Heart right ventricle (tissue), 16 donors: ENCODE data around the gene CT47A1. TPM values are rescaled to one million over a fixed set of nuclear protein-coding genes. Genes with fewer than 3 reads are reported as not detected.
"Not testable (repeated sequence)": the region's sequence is repeated elsewhere in the genome, so short reads cannot be mapped to it uniquely, and the experiment has no call there.

ENCODE experiments used
- ATAC-seq, 8 donors: fragments of 200-7000 bp; cut with Tn5 transposase; one replicate each; pipeline ENCODE4 v1.9.1; 2020; ENCODE audit warnings: mild to moderate bottlenecking in 8 of 8, moderate library complexity in 8 of 8, moderate number of reproducible peaks in 1 of 8
- DNase-seq, 2 donors: peaks; one replicate each; pipeline ENCODE4 v3.0.0-alpha.2; 2020
- H3K27ac ChIP-seq, 10 donors: fragments of 200-600 bp; sonication (generic) in 2 of 10; one replicate each; pipeline versions ENCODE4 v1.5.0 to v1.8.0; 2020 to 2022; ENCODE audit warnings: mild to moderate bottlenecking in 3 of 10
- H3K27me3 ChIP-seq, 7 donors: fragments of 200-600 bp; one replicate each; pipeline ENCODE4 v1.8.0; 2021 to 2022; ENCODE audit warnings: mild to moderate bottlenecking in 2 of 7
- H3K36me3 ChIP-seq, 9 donors: fragments of 200-600 bp; sonication (generic) in 1 of 9; one replicate each; pipeline versions ENCODE4 v1.5.0 to v1.8.0; 2020 to 2022; ENCODE audit warnings: mild to moderate bottlenecking in 2 of 9
- H3K4me1 ChIP-seq, 9 donors: fragments of 200-600 bp; sonication (generic) in 1 of 9; one replicate each; pipeline versions ENCODE4 v1.5.0 to v1.8.0; 2020 to 2022; ENCODE audit warnings: mild to moderate bottlenecking in 4 of 9
- H3K4me3 ChIP-seq, 10 donors: fragments of 200-600 bp; sonication (generic) in 2 of 10; one replicate each; pipeline versions ENCODE4 v1.5.0 to v1.8.0; 2020 to 2022; ENCODE audit warnings: mild to moderate bottlenecking in 7 of 10, moderate library complexity in 2 of 10
- H3K9me3 ChIP-seq, 11 donors: fragments of 200-600 bp in 10 of 11; sonication (generic) in 2 of 11; one replicate each; pipeline versions ENCODE4 v1.5.0 to v1.8.0; 2013 to 2022; ENCODE audit warnings: mild to moderate bottlenecking in 2 of 11, control low read depth in 1 of 11, moderate library complexity in 1 of 11
- WGBS, 2 donors: extraction: QIAGEN DNeasy Blood & Tissue Kit; methylation state at CpG; one replicate each; pipeline ENCODE4 v1.1.7; 2013; ENCODE audit warnings: inconsistent platforms in 1 of 2; 5-methylcytosine and 5-hydroxymethylcytosine counted together
- intact Hi-C, 10 donors: fragments of 100-400 bp; cut with DNase I; formaldehyde crosslinking; loops; one replicate each; pipeline versions ENCODE4 v1.11.1 to v1.14.2; 2022
- long read RNA-seq, 3 donors: library from polyadenylated mRNA; unstranded; transcript quantifications; one replicate each; pipeline ENCODE4 v2.0.0, GENCODE V29; 2020 to 2021
- polyA plus RNA-seq, 2 donors: library from polyadenylated mRNA; stranded (reverse); fragments of 200-250 nt; gene quantifications; one replicate each; pipeline ENCODE4 v1.2.3, GENCODE V29; 2013
- total RNA-seq, 10 donors: library from RNA; stranded (reverse); fragmentation: NEBNext Ultra II Directional in 3 of 10; extraction: Animal tissue kit (Norgen Biotek cat#: 25700) in 3 of 10; gene quantifications; one replicate each; pipeline versions ENCODE4 v1.2.1 to v1.2.4, GENCODE V29; 2021 to 2023
- TF ChIP-seq, protein P1 (sequence below), 9 donors: fragments of 200-600 bp; sonication (generic) in 2 of 9; IDR thresholded peaks; one replicate each; pipeline versions ENCODE4 v1.5.0 to v1.8.0; 2021 to 2022; ENCODE audit warnings: antibody characterized with exemption in 9 of 9, mild to moderate bottlenecking in 5 of 9, moderate library complexity in 1 of 9
- donor health status: Arrhythmogenic right ventricular cardiomyopathy.
- donor health status: ischemic (EF 13 %, LVEDD 7.1; RV severe dilation, severe dysfunction).
- donor health status: healthy with polysubstance abuse.
- donor health status: DM: no; HTN: yes; CAD: no.
- donor health status: DM: no; HTN: no; CAD: no.
- donor health status: ischemic (EF 25% LVEDD 6.9; RV normal size, moderate dysfunction).
- donor health status: ischemic (EF 25% LVEDD 5.7; RV mildly dilated, moderate dysfunction).
- donor health status: healthy.
- donor health status: DM: yes; HTN: yes; CAD: no.
- donor health status: Ischemic cardiomyopathy.
- donor health status: ischemic (EF 35%, LVEDD 5.7; RV mildly dilated, moderate dysfunction).
- donor health status: nonischemic (EF 11% LVEDD 7.7; RV severe dilation, severe dysfunction).
- donor health status: DM: yes; HTN: yes; CAD: no.
- donor health status: PGD.
- donor health status: ischemic (EF 29% LVEDD 5.4; RV normal size, mild dysfunction).
- donor health status: nonischemic (EF 23%, LVEDD 6.1; RV moderate dilation, normal function).

CT47A1 gene
- total RNA-seq = not detected
- polyA plus RNA-seq = not detected
- long read RNA-seq, donor 1 = 0 reads
- long read RNA-seq, donor 2 = 0 reads
- long read RNA-seq, donor 3 = 0 reads

DNA sequence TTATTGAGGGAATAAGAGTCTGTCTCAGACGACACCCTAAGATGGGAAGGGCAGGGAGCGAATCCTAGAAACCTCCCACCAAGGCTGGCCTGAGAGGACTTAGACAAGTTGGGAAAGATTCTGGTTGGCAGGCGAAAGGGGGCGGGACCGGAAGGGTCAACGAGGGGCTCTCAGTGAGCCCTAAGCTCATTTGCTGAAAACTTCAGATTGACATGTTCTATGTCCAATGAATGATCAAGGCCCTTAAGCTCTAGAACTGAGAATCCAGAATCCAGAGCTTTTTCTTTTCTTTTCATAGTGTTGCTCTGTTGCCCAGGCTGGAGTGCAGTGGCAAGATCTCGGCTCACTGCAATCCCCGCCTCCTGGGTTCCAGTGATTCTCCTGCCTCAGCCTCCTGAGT, at the start of gene CT47A1:
Gene CT47A1, minus strand, starts transcription at position 101 of the 400 bp plus-strand sequence. CDS start 231 bp downstream, outside the sequence.
- H3K36me3 ChIP-seq, intact Hi-C loops, H3K4me1 ChIP-seq, H3K4me3 ChIP-seq, DNase-seq, H3K27me3 ChIP-seq, H3K9me3 ChIP-seq, H3K27ac ChIP-seq, ATAC-seq: not testable (repeated sequence)
- no CpG with 5 or more reads among the region's 8 CpGs for WGBS, 2 donors

DNA sequence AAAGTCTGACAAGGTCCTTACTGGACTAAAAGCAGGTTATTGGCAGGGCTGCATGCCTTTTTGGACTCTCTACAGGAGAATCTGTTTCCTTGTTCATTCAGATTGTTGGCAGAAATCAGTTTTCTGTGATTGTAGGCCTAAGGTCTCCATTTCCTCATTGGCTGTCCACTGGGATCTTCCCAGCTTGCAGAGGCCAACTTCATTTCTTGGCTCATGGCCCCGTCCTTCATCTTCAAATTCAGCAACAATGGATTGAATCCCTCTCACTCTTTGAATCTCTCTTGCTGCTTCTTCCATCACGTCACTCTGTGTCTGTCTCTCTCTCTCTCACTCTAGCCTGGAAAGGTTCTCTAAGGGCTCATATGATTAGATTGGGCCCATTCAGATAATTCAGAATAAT, 47.0 kb upstream of the CT47A1 start:
- peaks cover 0 to 6% (median 0%) of the 10 kb centered on the region in 7 donors for H3K27me3 ChIP-seq
- ATAC-seq (no peak), DNase-seq (no peak)
- H3K27ac ChIP-seq = no peak overlapping the region
- WGBS, 2 donors = 20 to 55% methylated on average over 2 of the region's 2 CpGs
- no peaks in the 10 kb centered on the region for H3K36me3 ChIP-seq
- no peaks in the 10 kb centered on the region for H3K9me3 ChIP-seq
- TF ChIP-seq, protein P1, sequence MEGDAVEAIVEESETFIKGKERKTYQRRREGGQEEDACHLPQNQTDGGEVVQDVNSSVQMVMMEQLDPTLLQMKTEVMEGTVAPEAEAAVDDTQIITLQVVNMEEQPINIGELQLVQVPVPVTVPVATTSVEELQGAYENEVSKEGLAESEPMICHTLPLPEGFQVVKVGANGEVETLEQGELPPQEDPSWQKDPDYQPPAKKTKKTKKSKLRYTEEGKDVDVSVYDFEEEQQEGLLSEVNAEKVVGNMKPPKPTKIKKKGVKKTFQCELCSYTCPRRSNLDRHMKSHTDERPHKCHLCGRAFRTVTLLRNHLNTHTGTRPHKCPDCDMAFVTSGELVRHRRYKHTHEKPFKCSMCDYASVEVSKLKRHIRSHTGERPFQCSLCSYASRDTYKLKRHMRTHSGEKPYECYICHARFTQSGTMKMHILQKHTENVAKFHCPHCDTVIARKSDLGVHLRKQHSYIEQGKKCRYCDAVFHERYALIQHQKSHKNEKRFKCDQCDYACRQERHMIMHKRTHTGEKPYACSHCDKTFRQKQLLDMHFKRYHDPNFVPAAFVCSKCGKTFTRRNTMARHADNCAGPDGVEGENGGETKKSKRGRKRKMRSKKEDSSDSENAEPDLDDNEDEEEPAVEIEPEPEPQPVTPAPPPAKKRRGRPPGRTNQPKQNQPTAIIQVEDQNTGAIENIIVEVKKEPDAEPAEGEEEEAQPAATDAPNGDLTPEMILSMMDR (IDR thresholded peaks at IDR 0.05) = no peak
- H3K4me3 ChIP-seq = no peak overlapping the region
- intact Hi-C loops = no loop called here
- no peaks in the 10 kb centered on the region for H3K4me1 ChIP-seq

DNA sequence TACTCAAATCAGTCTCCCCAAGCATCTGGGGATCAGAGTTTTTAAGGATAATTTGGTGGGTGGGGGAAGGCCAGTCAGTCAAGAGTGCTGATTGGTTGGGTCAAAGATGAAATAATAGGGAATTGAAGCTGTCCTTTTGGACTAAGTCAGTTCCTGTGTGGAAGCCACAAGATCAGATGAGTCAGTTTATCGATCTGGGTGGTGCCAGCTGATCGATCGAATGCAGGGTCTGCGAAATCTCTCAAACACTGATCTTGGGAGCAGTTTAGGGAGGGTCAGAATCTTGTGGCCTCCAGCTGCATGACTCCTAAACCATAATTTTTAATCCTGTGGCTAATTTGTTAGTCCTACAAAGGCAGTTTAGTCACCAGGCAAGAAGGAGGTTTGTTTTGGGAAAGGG, 44.5 kb upstream of the CT47A1 start:
- TF ChIP-seq, protein P1 (IDR thresholded peaks at IDR 0.05) = no peak
- DNase-seq = no peak
- no peak for ATAC-seq
- Histone ChIP-seq H3K27ac (no peak overlapping the region), H3K4me3 (no peak overlapping the region), H3K9me3 (no peaks in the 10 kb centered on the region), H3K4me1 (no peaks in the 10 kb centered on the region), H3K36me3 (no peaks in the 10 kb centered on the region), H3K27me3 (peaks cover 0 to 6% (median 0%) of the 10 kb centered on the region in 7 donors)
- intact Hi-C loops = no loop called here
- WGBS, 2 donors = 92 to 95% methylated on average over 4 of the region's 4 CpGs

DNA sequence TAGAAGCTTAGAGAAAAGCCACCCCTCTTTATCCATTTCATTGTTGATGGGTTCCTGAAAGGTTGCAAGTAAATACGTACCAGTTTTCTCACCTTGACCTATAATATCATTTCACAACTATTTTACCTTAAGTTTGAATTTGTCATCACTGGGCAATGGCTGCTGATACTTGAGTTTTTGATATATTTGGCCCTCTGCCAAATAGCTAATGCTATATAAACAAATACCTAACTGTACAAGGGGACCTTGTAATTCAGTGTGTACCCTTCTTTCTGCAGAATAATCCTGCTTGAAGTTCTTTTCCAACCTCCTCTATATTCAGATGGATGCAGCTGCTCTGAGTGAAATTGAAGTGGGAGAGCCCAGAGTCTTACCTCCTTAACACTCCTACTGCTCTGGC, 42.9 kb upstream of the CT47A1 start:
- ATAC-seq = no peak
- intact Hi-C loops = no loop called here

DNA sequence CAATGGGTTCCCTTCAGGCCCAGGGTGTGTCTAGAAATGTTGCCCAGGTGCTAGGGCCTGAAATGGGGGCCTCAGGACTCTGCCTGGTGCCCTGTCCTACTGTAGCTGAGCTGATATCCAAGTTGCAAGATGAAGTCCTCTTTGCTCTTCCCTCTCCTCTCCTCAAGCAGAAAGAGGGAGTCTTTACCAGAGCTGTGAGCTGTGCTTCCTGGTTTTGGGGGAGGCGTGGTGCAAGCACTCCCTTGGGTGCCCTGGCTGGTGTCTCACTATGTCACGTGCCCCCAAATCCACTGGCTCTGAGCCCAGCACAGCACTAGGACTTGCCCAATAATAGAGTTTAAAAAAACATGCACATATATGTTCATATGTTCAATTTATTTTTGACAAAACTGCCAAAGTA, 29.3 kb upstream of the CT47A1 start:
- Histone ChIP-seq H3K27me3 (no peaks in the 10 kb centered on the region), H3K9me3 (peaks cover 0 to 5% (median 0%) of the 10 kb centered on the region in 11 donors), H3K4me3 (no peak overlapping the region), H3K27ac (no peak overlapping the region), H3K4me1 (peaks cover 0 to 7% (median 0%) of the 10 kb centered on the region in 9 donors), H3K36me3 (no peaks in the 10 kb centered on the region)
- TF ChIP-seq, protein P1 (IDR thresholded peaks at IDR 0.05) = no peak
- DNase-seq = no peak
- ATAC-seq = no peak
- WGBS, 2 donors = 77 to 95% methylated on average over 2 of the region's 2 CpGs
- intact Hi-C loops = no loop called here

More for the DNA sequence above, 42.9 kb upstream of the CT47A1 start:
- TF ChIP-seq, protein P1 (IDR thresholded peaks at IDR 0.05) = no peak
- no peak for DNase-seq
- no peaks in the 10 kb centered on the region for H3K36me3 ChIP-seq
- H3K4me1 ChIP-seq = no peaks in the 10 kb centered on the region
- no peaks in the 10 kb centered on the region for H3K9me3 ChIP-seq
- no peak overlapping the region for H3K4me3 ChIP-seq
- H3K27ac ChIP-seq = no peak overlapping the region
- 52 to 76% methylated on average over 1 of the region's 1 CpG for WGBS, 2 donors
- peaks cover 0 to under 1% (median 0%) of the 10 kb centered on the region in 7 donors for H3K27me3 ChIP-seq
